ENCODE data around the gene CYB5RL.

- TF ChIP-seq CTCF (IDR thresholded peaks at IDR 0.05; ENCODE audit: borderline replicate concordance, extremely low read depth, low read length, poor library complexity, severe bottlenecking) (no peak), EZH2 (IDR thresholded peaks at IDR 0.05; ENCODE audit: borderline replicate concordance, low read depth, low read length, severe bottlenecking) (no peak)
These were observed 39.8 kb upstream of the CYB5RL start for GRCh38 chr1:54239631-54240031.
